NCI-H1092 (cell line): ENCODE results near the gene FAM193A.
"Not testable (repeated sequence)": the region's sequence is repeated elsewhere in the genome, so short reads cannot be mapped to it uniquely, and the experiment has no call there.

Source experiments
- DNase-seq: peaks from one replicate; lab custom pipeline; 2025; lab: John Stamatoyannopoulos, UW

Gene FAM193A

GRCh38 chr4:2514944-2515343 lies 21.5 kb upstream of the FAM193A start:
- DNase-seq: not testable (repeated sequence)

GRCh38 chr4:2515830-2516550 lies 20.5 kb upstream of the FAM193A start:
- no peak for DNase-seq

GRCh38 chr4:2516635-2517034 lies 19.8 kb upstream of the FAM193A start:
- no peak for DNase-seq

GRCh38 chr4:2526559-2526958 lies 9.9 kb upstream of the FAM193A start:
- DNase-seq: no peak

- no peak for DNase-seq
Measured at GRCh38 chr4:2534904-2535375, 1.5 kb upstream of the FAM193A start.

GRCh38 chr4:2535376-2536192 lies 863 bp upstream of the FAM193A start:
- DNase-seq: peak; percentile 16

- DNase-seq: peak; percentile 13
Measured at GRCh38 chr4:2537011-2537830, 774 bp downstream of the FAM193A start.

GRCh38 chr4:2543580-2544191 lies 7.2 kb downstream of the FAM193A start:
- not testable (repeated sequence) for DNase-seq

GRCh38 chr4:2545321-2546013 lies 9.0 kb downstream of the FAM193A start:
- DNase-seq: no peak

- DNase-seq: no peak
Measured at GRCh38 chr4:2546286-2546823, 9.9 kb downstream of the FAM193A start.

- DNase-seq: not testable (repeated sequence)
Measured at GRCh38 chr4:2546961-2547691, 10.7 kb downstream of the FAM193A start.

GRCh38 chr4:2551118-2551517 lies 14.7 kb downstream of the FAM193A start:
- no peak for DNase-seq

- DNase-seq: no peak
Measured at GRCh38 chr4:2552806-2553205, 16.4 kb downstream of the FAM193A start.

GRCh38 chr4:2558301-2558700 lies 21.9 kb downstream of the FAM193A start:
- no peak for DNase-seq

- DNase-seq: no peak
Measured at GRCh38 chr4:2560167-2560566, 23.7 kb downstream of the FAM193A start.

GRCh38 chr4:2565533-2565932 lies 29.1 kb downstream of the FAM193A start:
- no peak for DNase-seq

- no peak for DNase-seq
Measured at GRCh38 chr4:2570036-2570435, 33.6 kb downstream of the FAM193A start.

GRCh38 chr4:2570551-2571222 lies 34.2 kb downstream of the FAM193A start:
- no peak for DNase-seq

GRCh38 chr4:2572076-2572475 lies 35.6 kb downstream of the FAM193A start:
- no peak for DNase-seq

- no peak for DNase-seq
Measured at GRCh38 chr4:2572866-2573265, 36.4 kb downstream of the FAM193A start.
